Stimulated activated CD8-positive, alpha-beta memory T cell treated with anti-CD3 and anti-CD28 coated beads, Interleukin-15, amount 100 ng/mL, for 4 hours (primary cell): Measurements from ENCODE around the gene MRFAP1.
"Not testable (repeated sequence)": the region's sequence is repeated elsewhere in the genome, so short reads cannot be mapped to it uniquely, and the experiment has no call there.

Experiments
- DNase-seq, 2 donors: peaks; one replicate each; pipeline ENCODE4 v3.0.0-alpha.2; 2020; ENCODE audit warnings: low read depth in 2 of 2

Gene MRFAP1

DNA sequence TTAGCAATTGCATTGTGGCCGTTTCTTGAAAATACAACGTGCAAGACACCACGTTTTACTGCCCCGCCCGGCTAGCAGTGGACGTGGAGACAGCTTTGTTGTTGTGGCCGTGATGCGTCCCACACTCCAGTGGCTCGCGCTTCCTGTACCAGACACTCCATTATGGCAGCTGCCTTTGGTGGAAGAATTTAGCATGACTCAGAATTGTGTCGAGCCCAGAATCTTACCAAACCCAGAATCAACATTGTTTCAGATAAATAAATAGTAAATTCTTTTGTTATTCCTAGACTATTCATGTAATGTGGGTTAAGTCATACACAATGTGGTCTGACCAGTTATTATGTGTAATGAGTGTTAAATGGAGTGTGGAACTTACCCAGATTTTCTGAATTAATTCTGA, 27.9 kb downstream of the MRFAP1 start:
- no peak for DNase-seq

DNA sequence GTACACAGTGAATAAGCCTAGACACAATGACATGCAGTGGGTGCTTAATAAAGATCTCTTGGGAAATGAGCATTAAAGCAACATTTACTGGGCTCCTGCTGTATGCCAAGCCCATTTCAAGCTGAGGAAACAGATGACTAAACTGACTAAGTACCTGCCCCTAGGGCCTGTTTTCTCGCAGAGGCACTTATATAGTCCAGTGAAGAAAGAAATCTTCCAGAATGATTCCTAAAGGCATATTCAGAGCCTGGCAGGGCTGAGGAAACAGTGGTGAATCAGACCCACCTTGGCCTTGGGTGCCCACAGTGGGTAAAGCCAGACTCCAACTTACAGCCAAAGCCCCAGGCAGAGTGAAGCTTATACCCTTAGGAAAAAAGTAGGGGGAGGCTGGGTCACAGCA, 31.2 kb downstream of the MRFAP1 start:
- no peak for DNase-seq

- no peak for DNase-seq
Observed at GRCh38 chr4:6672131-6672530, 31.6 kb downstream of the MRFAP1 start.

- DNase-seq, result not testable (repeated sequence)
Observed at GRCh38 chr4:6672541-6673190, 32.2 kb downstream of the MRFAP1 start.

GRCh38 chr4:6673191-6673659, 32.7 kb downstream of the MRFAP1 start:
- DNase-seq, result peak in 1 of 2 donors; percentile 28

- peak; percentile 79 to 86 for DNase-seq
Observed at GRCh38 chr4:6673660-6674499, 33.4 kb downstream of the MRFAP1 start.

- peak in 1 of 2 donors; percentile 52 for DNase-seq
Observed at GRCh38 chr4:6674500-6675149, 34.1 kb downstream of the MRFAP1 start.

DNA sequence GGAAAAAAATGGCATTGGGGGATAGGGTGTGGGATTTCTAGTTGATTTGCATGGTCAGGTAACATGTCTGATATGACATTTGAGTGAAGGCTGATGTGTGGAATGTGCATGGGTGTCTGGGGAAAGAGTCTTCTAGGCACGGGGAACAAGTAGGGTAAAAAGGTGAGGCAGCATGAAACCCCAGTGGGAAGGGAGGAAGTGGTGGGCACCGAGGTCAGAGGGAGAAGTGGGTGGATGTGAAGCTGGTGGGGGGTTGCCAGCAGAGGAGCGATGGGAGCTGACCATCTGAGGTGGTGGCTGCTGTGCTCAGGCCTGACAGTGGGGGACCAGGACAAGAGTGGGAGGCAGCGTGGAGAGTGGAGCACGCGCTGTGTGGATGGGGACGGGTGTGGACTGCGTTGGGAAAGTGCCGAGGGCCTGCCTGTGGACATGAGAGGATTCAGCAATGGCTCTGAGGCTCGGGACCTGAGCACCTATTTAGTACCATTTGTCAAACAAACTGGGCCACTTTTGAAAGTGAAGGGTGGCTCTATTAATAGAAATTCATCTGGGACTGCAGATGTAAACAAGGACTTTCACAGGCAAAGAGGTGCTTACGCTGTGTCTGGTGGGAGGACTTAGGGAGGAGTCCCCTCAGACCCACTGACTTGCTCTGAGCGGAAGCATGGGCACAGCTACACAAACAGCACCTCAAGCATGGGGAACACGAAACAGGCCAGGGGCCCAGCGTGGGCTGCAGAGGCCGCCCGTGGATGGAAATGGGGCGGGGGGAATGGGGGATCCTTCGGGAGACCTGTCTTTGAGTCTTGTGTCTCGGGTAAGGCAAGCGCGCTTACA, 36.5 kb downstream of the MRFAP1 start:
- DNase-seq, result no peak

DNA sequence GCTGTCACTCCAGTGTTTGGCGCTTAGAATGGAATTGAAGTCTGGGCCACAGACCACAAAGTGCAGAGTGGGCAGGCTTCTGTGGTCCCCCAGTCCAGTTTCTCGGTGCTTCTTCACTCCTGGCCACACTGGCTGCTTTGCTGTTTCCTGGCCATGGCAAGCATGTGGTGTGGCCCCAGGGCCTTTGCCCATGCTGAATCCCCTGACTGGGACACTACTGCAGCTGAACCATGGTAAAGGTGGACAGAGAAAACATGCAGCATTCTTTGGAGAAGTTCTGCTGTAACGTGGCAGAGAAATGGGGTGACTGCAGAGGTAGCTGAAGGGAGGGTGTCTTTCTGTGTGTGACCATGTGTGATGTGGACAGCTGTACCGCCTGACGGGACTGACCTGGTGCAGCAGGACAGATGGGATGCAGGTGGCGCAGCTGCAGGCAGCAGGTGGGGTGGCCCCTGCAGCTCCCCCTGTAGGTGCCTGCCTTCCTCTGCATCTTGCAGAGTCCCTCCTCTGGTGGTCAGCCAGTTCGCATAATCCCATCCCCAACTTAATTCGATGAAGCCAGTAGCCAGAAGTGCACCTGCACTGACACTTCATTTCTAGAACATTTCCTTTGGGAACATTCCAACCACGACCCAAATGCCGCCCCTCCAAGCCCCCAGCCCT, 40.0 kb downstream of the MRFAP1 start:
- no peak for DNase-seq

- no peak for DNase-seq
Observed at GRCh38 chr4:6681191-6681590, 40.7 kb downstream of the MRFAP1 start.

DNA sequence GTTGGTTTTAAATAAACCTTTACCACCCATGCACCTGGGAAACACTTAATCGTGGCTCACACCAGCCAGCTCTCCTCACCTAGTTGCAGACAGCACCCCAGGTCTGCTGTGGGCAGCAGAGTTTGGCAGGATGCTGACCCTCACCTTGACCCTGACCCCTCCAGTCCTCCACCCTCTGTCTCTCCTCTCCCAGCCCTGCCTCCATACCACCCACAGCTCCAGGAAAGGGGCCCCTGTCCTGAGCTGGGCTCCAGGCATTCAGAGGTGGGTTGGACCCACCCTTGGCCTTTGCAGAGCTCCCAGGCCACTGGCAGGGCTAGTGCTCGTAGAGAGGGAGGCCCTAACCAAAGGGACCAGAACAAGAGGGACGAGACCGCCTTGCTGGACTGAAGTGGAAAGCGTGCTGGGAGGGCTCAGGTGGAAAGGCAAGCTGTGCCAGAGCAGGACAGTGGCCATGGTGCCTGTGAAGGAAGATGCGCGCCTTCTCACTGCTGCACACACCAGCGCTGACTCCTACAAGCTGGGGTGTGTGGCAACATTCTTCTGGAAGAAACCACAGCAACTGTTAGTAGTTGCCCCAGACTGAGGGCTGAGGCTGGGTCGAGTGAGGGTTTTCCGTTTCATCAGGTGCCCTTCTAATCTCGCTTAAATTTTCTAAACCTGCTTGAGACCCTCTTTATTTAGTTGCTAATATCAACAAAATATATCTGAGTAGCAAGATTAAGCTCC, 42.5 kb downstream of the MRFAP1 start:
- no peak for DNase-seq

DNA sequence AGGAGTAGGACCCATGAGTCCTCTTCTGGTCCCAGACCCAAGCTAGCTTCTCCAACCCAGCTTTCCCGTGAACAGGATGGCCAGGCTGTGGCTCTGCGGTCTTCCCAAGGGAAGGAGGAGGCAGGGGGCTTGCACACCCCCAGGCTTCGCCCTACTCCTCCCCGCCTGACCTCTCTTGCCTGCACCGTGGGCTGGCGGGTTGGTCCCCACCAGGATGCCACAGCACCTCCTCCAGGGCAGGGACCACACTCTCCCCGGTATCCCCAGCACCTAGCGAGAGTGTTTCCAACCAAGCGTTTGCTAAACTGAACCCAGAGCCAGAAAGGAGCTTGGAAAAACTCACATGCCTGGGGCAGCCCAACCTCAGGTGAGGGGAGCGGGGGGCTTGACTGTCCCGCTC, 44.2 kb downstream of the MRFAP1 start:
- no peak for DNase-seq

- no peak for DNase-seq
Observed at GRCh38 chr4:6686104-6686787, 45.8 kb downstream of the MRFAP1 start.

DNA sequence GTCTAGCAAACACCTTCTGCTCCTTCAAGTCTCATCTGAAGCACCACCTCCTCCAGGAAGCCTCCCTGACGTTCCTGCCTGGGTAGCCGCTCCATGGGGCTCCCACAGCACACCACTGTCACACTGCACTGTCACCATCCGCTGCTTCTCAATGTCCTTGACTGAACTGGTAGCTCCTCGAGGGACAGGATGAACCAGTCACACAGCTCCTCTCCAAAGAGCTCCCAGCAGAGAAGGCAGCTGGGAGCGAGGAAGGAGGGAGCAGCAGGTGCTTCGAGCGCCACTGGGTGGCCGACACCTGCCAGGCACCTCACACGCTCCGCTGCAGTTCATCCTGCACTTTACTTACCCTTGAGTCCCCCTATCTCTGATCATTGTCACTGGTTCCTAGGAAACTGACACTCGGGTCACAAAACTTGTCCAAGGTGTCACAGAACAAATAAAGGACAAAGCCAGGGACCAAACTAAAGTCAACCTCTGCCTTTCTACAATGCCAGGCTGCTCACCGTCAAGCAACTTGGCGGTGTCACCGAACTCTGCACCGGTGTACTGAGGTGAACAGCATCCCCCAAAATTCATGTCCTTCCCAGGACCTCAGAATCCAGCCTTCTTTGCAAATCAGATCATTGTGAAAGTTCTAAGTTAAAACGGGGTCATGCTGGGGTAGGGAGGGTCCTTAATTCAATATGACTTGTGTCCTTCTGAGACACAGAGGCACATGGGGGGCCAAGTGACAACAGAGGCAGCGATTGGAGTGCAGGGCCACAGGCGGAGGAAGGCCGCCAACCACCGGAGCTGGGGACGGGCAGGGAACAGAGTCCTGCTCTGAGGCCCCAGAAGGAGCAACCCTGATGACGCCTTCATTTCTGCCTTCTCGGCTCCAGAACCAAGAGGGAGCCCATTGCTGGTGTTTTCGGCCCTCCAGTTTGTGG, 47.7 kb downstream of the MRFAP1 start:
- no peak for DNase-seq

GRCh38 chr4:6688879-6689505, 48.5 kb downstream of the MRFAP1 start:
- peak; percentile 54 to 62 for DNase-seq

DNA sequence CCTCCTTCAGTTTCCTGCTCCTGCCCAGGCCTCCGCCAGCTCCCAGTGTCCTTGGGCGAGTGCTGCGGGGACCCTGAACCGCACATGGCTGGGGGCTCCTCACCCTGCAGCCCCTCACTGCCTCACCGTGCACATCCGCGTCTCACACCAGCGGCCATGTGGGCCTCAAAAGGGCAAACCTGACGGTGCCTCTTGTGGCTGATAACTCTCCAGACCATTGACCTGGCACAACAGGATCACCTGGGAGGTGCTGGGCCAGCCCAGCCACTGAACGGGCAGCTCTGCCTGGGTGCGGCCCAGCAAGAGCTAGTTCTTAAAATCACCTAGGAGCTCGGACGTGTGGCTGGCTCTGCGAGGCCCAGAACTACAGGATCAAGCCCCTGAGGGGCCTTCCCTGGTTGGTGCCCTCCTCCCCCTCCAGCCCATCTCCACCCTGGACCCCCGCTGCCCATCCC, 49.0 kb downstream of the MRFAP1 start:
- DNase-seq, result no peak
